ENCODE data around the gene FAM13B.

Gene FAM13B

DNA sequence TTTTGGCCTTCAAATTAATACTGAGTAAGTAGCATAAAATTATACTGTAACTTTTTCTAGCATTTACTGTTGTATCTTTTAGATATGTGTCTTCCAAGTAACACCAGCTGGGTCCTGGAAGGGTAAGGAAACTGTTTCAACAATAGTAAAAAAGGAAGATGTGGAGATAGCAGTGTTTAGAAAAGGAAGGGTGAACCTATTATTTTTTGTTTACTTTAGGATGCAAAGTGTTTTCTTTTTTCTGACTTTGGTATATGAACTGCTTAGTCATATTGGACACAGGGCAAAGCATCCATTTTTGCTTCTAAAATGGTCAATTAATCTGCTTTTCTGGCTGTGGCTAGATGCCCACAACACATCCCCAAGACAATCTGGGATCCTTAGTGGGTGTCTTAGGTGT lies 138.3 kb downstream of the FAM13B start:
- ATAC-seq (no peak), DNase-seq (no peak)

GRCh38 chr5:137891849-137892248 lies 141.0 kb downstream of the FAM13B start:
- ATAC-seq (no peak), DNase-seq (peak; percentile 16)

GRCh38 chr5:137890845-137891244 lies 142.0 kb downstream of the FAM13B start:
- ATAC-seq (no peak), DNase-seq (no peak)

DNA sequence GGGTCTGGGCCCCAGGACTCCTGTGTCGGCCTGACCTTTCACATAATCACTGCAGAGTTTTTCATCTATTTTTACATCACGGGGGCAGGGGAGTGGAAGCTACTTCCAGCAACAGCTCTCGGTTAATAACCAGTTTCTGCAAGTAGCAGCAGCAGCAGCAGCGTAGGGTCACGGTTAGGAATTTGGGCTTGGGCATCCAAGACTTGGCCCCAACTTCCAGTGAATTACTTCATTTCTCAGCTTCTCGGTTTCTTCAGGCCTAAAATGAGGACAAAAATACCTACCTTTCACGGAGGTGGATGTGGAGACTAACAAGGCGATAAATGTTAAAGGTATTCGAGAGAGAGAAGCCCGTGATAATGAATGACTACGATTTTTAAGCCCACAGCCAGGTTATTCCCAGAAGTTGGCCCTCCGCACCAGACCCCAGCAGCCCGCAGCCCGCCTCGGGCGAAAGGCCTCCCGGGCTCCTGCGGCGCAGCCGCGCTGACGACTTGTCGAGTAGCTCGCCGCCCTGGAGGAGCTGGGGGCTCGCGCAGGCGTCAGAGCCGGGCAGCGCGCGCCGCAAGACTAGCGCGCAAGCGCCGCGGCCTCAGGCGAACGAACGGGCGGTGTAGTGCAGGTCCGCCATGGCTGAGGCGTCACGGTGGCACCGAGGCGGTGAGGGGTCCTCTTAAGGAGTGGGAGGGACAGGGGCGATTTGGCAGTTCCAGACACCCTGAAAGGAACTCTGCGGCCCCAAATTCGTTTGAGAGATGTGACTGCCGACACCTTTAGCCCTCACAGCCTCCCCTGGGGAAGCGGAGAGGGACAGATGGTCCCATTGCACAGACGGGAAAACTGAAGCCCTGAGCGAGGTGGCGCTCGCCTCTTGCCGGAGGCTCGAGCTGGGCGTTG lies 143.8 kb downstream of the FAM13B start, which contains the start of gene PKD2L2:
Gene PKD2L2 (plus strand): TSS at position 595 of the 897 bp plus-strand sequence. CDS start 35 bp downstream, at position 630.
- peak; percentile 85 for DNase-seq
- peak; percentile 100 for ATAC-seq

DNA sequence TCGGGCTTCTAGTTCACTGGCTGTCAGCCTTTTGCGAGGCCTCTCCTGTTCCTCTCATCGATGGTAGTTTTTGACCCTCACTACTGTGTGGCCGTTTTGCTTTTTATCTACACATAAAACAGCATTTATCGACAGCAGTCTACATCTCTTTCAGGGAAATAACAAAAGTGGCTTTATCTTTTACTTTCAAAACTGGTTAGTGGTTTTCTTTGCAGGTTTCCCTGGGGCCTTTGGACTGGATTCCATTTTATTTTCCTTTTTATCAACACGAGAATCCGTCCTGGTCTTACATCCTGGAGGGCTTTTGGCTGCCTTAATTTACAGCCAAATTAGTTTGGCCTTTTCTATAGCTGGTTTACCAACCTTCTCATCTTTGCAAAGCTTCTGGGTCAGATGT lies 144.4 kb downstream of the FAM13B start:
- DNase-seq (no peak), ATAC-seq (no peak)
